NCI-H2196 (cell line): Measurements from ENCODE around the gene MKRN2.

Experiments used
- DNase-seq: peaks from one replicate; lab custom pipeline; 2025; ENCODE audit not compliant: unreplicated experiment; lab: John Stamatoyannopoulos, UW

Gene MKRN2

DNA sequence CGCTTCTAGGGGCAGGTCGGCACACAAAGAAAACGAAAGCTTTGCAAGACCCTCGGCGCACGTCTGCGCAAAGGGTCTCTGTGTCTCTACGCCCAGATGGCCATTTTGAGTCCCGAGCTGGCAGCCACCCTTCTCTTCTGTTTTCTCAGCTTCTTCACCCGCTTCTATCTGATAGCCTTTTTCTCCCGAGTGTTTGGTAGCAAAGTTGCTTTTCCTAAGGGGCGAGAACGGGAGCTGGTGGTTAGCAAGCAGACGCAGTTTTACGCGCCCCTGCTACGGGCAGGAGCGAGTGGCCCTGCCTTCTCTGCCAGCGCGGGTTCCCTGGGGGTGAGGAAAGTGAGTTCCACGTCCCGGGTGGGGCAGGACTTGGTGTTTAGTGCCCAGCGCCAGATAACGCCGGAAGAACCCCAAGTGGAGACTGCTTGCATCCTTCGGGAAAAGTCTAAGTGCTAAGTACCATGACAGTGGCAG is 2.9 kb upstream of the MKRN2 start:
- DNase-seq = no peak

DNA sequence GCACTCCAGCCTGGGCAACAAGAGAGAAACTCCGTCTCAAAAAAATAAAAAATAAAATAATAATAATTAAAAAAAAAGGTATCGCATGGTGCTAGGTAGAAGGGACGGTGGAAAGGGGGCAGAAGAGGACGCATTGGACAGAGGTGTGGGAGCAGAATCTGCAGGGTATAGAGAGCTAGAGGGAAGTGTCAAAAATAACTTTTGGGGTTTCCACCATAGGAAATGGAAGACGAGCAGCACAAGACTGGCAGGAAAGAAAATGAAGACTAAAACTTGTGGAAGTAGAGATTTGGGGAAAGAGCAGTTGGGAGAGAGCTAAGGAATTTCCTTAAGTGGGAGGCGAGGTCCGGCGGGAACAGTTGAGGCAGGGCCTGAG is 585 bp upstream of the MKRN2 start:
- no peak for DNase-seq

DNA sequence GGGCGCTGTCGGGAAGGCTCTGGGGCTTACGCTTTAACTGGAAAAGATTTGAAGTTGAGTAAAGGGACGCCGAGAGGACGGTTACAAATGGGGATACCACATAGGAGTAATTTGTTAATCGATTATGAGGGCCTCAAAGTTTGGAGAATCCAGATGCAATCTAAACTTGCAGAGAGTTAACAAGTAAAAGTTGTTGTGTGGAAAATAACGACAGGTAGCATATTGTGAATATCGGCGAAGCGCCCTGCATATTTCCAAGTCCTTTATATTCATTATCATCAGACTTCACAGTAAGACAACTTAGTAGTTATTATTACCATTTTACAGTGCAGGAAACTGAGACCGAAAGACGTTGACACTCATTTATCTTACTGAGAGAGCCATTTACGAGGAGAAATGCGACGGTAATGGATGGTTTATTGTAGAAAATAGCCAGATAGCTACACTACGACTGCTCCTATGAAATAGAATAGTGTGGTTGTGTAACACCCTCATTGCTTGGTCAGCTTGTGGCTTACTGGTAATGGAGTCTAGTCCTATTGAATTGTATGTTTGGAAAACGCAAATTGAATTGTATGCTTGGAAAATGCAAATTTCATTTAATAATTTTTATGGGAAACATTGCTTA is 700 bp downstream of the MKRN2 start:
- DNase-seq = no peak

DNA sequence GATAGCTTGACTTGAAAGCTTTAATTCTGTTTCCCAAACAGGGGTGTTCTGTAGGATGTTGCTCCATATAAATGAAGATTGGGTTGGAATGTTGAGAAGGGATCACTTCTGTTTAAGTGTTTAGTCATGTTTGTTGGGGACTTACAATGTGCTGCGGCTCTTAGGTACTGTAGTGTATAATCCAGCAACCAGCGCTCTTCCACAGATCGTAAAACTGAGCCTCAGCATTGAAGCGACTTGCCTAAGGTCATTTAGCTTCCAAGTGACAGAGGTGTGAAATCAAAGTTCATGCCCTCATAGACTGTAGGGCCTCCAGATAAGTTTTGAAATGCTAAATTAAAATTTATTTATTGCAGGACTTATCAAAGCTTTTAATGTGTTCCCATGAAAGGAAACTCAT is 1.8 kb downstream of the MKRN2 start:
- DNase-seq = no peak

DNA sequence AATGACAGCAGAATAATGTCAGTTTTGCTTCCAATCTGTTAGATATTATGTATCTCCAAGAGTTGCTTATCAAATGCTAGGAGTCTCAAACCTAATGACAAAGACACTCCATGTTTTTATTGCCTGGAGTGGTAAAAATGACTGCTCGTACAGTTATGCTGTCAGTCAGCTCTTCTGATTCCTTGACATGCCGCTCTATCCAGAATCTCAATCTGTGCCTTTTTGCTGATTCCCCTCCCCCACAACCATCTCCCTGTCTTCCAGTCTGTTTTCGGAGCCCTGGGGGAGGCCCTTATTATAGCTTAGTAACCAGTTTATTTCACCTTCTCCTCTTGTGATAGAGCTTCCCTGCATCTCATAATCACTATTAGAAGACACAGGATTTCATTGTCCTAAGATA is 2.6 kb downstream of the MKRN2 start:
- no peak for DNase-seq

DNA sequence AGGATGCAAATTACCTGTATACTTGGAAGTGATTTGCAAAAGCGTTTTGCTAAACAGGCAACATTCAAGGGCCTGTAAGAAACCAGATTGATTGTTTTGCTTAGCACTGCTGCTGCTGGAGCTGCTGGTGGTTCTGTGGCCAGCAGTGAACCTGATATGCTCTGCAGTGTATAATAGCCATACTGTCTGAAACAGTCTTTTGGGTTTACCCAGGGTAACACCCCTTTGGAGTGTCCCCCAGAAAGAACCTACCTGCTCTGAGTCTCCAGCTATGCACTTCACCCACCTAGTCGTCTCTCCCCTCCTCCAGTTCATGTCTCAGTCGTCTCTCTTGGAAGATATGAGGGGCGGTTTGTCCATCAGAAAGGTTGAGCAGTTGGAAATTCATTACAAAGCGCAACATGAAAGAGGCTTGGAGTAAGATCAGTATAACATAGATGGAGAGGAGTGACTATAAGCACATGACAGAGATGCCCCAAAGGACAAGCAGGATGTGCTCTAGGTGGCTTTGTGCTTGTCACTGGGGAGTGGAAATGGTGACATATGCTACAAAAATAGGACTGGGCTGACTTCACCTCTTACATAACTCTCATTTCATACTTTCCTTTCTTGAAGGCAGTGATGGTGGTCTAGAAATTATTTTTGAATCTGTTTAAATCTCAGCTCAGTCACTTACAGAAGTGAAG is 3.8 kb downstream of the MKRN2 start:
- no peak for DNase-seq

DNA sequence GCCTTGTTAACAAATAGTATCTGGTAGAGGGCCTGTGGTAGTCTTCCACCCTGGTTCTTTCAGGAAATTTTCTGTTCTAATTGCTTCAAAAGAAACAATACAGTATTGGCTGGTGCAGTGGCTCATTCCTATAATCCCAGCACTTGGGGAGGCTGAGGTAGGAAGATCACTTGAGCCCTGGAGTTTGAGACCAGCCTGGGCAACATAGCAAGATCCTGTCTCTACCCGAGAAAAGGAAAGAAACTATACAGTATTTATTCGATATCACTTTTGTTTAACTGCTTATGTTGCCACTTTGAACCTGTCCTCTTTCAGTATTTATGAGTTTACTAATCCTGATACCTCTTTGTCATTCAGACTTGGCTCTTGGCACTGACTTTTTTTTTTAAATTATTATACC is 4.5 kb downstream of the MKRN2 start:
- DNase-seq = no peak

DNA sequence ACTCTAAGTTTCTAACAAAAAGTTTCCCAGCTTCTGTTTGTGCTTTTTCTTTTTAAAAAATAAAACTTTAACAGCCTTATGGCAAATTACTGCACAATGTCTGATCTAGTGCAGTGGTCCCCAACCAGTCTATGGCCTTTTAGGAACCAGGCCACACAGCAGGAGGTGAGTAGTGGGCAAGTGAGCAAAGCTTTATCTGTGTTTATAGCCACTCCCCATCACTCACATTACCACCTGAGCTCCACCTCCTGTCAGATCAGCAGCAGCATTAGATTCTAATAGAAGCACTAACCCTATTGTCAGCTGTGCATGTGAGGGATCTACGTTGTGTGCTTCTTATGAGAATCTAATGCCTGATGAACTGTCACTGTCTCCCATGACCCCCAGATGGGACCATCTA is 5.6 kb downstream of the MKRN2 start:
- DNase-seq = no peak

DNA sequence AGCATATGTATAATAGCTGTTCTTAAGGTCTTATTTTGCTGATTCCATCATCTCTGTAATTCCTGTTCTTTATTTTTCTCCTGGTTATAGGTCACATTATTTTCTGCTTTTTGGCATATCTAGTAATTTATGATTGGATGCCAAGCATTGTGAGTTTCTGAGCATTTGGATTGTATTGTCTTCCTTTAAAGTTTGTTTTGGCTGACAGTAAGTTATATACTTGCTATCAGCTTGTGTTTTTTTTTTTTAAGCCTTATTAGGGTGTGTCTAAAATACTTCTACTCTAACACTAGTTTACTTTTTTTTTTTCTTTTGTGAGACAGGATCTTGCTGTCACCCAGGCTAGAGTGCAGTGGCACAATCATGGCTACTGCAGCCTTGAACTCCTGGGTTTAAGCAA is 10.1 kb downstream of the MKRN2 start:
- DNase-seq = no peak

DNA sequence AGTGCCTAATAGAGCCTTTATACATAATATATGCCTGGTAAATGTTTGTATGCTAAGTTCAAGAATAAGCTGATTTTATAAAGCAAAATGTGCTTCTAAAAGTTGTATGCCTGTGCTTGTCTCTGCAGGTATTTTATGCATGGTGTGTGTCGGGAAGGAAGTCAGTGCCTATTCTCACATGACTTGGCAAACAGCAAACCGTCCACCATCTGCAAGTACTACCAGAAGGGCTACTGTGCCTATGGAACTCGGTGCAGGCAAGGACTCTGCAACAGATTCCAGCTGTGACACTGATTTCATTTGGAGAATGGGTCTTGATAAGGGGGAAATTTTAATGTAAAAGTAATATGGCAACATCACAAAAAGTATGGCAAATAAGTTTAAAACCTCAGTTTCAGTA is 11.9 kb downstream of the MKRN2 start:
- DNase-seq = no peak

DNA sequence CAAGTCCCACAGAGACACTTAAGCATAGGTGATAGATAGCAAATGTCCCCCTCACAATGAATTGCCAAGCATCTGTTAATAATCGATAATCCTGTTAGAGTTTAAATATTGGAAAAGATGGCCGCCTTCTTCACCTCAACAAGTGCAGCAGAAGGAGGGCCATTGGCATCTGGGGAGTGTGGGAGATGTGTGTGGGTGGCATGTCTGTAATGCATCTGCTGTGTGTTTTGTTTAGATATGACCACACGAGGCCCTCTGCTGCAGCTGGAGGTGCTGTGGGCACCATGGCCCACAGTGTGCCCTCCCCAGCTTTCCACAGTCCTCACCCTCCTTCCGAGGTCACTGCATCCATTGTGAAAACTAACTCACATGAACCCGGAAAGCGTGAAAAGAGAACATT is 12.9 kb downstream of the MKRN2 start:
- DNase-seq = no peak

DNA sequence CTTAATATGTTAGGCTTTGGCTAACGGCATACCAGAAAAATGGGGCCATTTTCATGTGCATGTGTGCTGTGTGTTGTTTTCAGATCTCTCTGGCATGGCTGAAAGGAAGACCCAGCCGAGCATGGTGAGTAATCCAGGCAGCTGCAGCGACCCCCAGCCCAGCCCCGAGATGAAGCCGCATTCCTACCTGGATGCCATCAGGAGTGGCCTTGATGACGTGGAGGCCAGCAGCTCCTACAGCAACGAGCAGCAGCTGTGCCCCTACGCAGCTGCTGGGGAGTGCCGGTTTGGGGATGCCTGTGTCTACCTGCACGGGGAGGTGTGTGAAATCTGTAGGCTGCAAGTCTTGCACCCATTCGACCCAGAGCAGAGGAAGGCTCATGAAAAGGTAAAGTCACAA is 15.1 kb downstream of the MKRN2 start:
- DNase-seq = no peak

DNA sequence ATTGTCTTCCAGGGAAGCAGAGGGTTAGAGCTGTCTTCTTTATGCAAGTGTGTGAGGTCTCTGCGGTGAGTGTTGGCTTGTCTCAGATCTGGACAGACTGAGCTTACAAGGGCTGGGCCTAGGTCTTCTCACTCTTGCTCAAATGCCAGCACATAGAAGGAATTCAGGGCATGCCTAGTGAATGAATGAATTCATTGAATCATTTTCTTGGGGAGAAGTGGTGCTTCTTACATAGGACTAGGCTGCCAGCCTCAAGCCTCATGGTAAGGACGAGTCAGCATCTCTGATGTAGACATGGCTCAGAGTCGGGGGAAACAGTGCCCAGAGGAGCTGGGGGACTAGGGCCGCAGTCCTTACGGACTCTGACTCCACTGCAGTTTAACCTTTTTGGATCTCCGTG is 17.2 kb downstream of the MKRN2 start:
- DNase-seq = no peak

DNA sequence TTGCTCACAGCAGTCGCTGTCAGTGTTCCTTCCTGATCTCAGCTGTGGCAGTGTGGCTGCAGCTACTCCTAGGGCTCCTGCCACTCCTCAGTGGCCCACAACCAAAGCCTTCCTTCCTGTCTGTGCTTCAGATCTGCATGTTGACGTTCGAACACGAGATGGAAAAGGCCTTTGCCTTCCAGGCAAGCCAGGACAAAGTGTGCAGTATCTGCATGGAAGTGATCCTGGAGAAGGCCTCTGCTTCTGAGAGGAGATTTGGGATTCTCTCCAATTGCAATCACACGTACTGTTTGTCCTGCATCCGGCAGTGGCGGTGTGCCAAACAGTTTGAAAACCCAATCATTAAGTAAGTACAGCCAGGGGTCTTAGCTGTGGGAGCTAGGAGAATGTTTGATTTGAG is 17.8 kb downstream of the MKRN2 start:
- no peak for DNase-seq

DNA sequence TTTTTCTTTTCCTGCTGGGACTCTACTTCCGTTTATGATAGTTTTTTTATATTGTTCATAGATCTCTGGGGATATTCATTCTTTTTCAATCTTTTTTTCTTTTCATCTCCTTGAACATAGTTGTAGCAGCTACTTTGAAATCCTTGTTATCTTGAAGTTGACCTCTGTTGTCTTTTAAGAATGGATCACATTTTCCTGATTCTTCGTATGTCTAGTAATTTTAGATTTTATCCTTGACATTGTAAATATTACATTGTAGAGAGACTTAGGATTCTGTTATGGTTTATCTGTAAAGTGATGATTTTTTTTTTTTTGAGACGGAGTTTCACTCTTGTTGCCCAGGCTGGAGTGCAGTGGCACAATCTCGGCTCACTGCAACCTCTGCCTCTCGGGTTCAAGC is 20.5 kb downstream of the MKRN2 start:
- DNase-seq = no peak

DNA sequence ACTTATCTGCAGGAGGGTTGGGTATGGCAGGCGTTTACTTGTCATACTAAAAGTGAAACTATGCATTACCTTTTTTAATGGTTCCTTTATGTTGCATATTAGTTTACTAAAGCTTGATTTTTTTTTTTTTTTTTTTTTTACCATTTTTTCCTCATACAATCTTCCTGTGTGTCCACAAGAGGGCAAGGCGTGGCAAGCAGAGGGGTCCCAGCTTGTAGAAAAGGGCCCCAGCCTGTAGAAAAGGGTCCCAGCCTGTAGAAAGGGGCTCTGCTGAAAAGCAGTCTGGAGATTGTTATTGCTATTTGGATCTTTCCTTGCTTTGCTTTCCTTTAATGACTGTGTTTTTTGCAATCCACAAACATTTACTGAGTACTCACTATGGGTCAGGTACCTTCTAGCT is 21.9 kb downstream of the MKRN2 start:
- DNase-seq = no peak

DNA sequence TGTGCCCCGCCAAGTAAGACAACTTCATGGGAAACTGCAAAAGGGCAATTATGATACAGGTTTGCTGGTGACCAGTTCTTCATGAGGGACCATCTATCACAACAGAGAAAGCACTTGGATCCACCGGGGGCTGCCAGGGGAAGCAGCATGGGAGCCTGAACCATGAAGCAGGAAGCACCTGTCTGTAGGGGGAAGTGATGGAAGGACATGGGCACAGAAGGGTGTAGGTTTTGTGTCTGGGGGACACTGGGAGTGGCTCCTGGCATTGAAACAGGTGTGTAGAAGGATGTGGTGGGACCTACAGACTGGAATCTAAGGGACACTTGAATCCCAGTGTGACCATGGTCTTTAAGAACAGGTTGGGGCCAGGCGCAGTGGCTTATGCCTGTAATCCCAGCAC is 22.6 kb downstream of the MKRN2 start:
- no peak for DNase-seq

DNA sequence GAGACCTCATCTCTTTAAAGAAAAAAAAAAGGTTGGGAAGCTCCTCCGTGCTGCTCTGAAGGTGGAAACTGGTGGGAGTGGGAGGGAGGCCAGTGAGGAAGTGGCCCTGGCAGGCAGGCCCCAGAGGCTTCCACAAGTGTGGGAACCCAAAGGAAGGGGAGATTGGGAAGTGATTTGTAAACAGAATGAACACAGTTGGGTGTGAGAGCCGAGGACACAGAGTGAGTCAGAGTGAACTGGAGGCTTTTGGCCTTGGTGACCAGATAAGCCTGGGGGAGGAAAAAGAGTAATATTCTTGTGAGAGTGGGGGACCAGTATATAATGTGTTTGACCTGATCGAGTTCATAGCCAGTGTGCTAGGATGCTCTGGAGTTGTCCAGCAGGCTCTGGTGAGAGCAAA is 23.0 kb downstream of the MKRN2 start:
- no peak for DNase-seq

DNA sequence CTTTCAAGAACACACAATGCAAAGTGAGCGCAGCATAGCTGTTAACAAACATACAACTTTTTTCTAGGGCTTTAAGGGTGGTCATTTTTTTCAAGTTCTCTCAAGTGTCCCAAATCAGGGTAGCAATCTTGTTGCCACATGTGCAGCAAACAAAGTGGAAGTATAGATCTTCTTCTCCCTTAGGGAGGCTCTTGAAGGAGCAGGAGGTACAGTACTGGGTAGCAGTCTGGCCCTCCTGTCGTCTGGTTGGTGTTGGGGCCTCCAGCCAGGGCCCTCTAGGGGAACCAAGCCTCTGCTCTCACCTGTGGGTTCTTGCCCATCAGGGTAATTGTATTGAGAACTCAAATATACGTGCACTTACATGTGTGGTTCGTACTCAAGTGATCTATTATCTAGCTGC is 25.8 kb downstream of the MKRN2 start:
- DNase-seq = no peak

DNA sequence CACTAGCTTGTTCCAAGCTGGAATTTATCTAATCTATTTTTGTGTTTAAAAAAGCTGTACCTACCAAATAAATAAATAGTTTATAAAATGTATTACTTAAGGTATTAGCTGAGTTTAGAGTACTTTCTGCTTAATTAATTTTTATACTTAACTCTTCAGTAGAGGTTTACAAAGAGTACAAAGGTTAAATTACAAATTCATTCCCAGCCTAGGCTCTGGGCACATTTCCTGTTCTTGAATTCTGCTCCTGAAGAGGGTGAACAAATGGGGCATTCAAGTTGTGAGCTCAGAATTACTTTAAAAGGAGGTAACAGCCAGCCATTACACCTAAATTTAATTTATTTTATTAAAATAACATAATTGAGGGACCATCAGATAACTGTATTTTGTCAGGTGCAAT is 26.4 kb downstream of the MKRN2 start:
- DNase-seq = no peak

DNA sequence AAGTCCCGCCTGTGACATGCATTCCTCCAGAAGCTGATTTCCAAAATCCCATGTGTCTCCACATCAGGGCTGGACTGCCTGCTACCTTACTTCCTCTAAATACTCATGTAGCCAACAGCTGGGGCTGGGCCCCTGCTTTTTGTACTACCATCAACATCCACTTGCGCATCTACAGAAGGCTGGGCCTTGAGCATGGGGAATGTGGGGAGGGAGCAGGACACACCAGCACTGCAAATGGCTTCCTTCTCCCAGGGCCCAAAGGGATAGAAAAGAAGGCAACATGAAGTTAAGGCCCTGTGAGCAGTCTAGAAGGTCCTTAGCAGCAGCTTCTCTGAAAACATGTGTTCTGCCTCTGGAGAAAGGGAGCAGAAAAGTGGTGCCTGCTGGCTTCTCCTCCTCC is 27.2 kb downstream of the MKRN2 start:
- no peak for DNase-seq

DNA sequence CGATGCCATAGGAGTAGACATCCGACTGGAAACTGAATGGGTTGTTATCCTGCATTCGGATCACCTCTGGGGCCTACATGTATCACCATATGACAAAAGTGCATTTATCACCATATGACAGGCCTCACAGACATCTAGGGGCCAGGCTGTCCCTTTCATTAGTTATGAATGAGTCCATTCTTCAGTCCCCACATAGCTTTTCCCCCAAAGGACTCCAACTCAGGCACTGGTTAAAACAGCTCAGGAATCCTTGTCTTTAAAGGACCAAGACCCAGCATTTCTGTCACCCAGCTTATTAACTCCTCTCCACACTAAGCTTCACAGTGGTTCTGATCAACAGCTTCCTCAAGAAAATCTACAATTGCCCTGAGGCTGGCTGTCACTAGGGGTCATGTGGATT is 28.3 kb downstream of the MKRN2 start:
- no peak for DNase-seq

DNA sequence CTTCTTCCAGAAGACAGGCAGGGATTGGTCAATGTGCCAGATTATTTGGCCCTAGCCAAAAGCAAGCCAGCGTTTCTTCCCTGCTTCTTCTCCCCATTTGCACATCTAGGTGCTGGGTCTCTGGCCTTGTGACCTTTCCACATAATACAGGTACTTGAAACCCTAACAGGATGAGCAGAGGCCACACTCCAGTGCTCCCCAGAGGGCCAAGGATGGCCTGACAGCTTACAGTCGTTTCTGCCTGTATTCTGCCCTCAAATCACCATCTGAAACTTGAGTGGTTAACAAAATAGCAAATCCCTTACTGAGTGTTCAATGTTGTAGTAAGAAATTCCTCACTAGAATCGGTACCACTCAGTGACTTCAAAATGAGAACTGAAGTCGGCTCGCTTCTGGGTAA is 29.1 kb downstream of the MKRN2 start:
- DNase-seq = no peak
